ENCODE results near the gene TMEM240.
A peak's percentile ranks its signal among the peaks of the same experiment; 100 is the strongest.

The TMEM240 gene

DNA sequence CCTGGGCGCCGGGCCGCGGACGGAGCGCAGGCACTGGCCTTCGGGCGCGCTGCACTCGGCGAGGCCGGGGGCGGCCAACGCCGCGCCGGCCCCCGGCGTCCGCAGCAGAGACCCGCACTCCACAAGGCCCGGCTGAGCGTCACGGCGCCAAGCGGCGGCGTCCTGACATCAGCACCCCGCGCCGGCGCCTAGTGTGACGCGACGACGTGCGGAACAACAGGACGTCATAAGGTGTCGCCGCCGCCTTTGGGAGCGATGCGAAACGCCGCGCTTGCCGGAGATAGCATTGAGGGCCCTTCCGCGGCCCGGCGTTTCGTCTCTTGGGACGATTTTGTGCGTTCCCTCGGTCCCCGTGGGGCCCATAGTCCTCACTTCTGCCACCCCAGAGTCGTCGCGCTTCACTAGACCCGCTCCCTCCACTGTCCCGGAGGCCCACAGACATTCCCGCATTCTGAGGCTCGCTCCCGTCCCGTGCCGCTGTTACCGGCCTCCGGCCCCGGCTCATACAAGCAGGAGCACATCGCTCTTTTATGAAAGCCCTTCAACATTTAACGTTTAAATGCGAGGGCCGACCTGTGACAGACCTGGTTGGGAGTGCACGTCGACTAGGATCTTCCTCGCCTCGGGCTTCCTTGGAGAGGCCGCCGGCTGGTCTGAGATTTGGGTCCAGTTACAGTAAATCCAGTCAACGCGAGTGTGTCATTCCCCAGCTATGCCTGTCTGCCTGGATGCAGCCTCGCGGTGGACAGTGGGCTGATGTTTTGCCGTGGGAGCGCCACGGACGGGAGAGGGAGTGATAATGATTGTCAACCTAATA lies 34.5 kb upstream of the TMEM240 start, which contains the start of gene SSU72:
Gene SSU72 (minus strand): TSS at position 143 of the 817 bp plus-strand sequence. CDS start 306 bp downstream, outside the sequence.
- peak within 1 kb of the TSS; percentile 95 for H3K4me3 ChIP-seq (ENCODE audit: low read depth, low read length)
- no peak for TF ChIP-seq CTCF (IDR thresholded peaks at IDR 0.05; ENCODE audit: low read depth, low read length, missing control alignments)
- H3K27ac ChIP-seq: peak within 1 kb of the TSS; percentile 86
- in situ Hi-C loops (cut with HindIII; ENCODE audit: low pct_ligation_motif_present, low sequenced_read_pairs): no loop called here
- H3K27me3 ChIP-seq (replicated peaks): no peaks in the 10 kb centered on the region
- peak; percentile 89 for DNase-seq
- no peaks in the 10 kb centered on the region for H3K36me3 ChIP-seq (replicated peaks)

DNA sequence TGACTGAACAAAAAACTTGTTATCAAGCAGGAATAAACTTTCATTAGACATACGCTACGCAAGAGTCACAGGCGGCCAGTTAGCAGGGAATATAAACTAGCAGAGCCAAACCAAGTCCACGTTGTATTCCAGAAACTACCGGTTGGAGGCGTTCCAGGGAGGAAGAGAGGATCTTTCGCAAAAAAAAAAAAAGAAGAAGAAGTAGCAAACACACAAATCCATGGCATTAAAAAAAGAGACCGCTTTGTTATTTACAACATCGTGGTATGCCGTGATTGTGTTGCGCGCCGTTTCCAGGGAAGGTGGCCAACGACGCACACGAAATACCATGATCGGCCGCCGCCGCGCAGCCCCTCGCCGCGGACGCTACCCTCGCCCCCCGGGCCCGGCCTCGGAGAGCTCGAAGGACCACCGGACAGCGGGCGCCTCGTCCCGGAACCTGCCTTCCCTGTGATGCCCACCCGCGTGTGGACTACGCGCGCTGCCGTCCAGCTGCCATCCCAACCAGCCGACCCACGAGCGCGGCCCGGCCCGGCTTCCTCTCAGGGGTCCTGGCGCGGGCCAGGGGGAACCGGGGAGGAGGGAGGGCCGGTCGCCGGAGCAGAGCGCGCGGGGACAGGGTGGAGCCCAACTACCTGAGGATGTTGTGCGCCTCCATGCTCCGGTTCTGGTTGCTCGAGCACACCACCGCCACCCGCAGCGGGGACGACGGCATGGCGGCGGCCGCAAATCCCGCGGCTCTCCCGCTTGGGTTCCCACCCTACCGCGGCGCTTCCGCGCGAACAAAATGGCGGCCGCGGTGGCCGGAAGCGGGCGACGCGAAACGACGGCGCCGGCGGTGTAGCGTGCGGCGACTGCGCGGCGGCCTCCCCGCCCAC lies 33.7 kb upstream of the TMEM240 start:
- Histone ChIP-seq H3K36me3 (replicated peaks) (no peaks in the 10 kb centered on the region), H3K27me3 (replicated peaks) (no peaks in the 10 kb centered on the region), H3K27ac (peak overlapping the region; percentile 86), H3K4me3 (ENCODE audit: low read depth, low read length) (peak overlapping the region; percentile 95)
- DNase-seq: peak; percentile 51
- TF ChIP-seq CTCF (IDR thresholded peaks at IDR 0.05; ENCODE audit: low read depth, low read length, missing control alignments): peak; percentile 55
- in situ Hi-C loops (cut with HindIII; ENCODE audit: low pct_ligation_motif_present, low sequenced_read_pairs): no loop called here

DNA sequence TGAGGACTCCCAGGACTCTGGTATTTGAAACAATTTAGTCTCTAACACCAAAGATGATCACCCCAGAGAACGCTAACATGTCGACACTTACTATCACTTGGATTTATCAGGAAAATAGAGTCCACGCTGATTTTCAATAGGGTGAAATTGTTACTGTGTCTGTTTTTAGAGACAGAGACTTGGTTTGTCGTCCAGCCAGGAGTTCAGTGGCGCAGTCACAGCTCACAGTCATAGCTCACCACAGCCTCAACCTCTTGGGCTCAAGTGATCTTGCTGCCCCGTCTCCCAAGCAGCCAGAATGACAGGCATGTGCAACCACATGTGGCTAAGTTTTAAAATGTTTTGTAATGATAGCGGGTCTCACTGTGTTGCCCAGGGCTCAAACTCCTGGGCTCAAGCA lies 28.9 kb upstream of the TMEM240 start:
- in situ Hi-C loops (cut with HindIII; ENCODE audit: low pct_ligation_motif_present, low sequenced_read_pairs): no loop called here
- H3K27me3 ChIP-seq (replicated peaks): no peaks in the 10 kb centered on the region
- DNase-seq: no peak
- H3K27ac ChIP-seq: no peak overlapping the region
- no peak for TF ChIP-seq CTCF (IDR thresholded peaks at IDR 0.05; ENCODE audit: low read depth, low read length, missing control alignments)
- no peak overlapping the region for H3K4me3 ChIP-seq (ENCODE audit: low read depth, low read length)
- peaks cover 7% of the 10 kb centered on the region for H3K36me3 ChIP-seq (replicated peaks)

GRCh38 chr1:1567891-1568291 lies 27.5 kb upstream of the TMEM240 start:
- H3K4me3 ChIP-seq (ENCODE audit: low read depth, low read length): no peak overlapping the region
- no peaks in the 10 kb centered on the region for H3K27me3 ChIP-seq (replicated peaks)
- in situ Hi-C loops (cut with HindIII; ENCODE audit: low pct_ligation_motif_present, low sequenced_read_pairs): no loop called here
- no peak for DNase-seq
- no peak for TF ChIP-seq CTCF (IDR thresholded peaks at IDR 0.05; ENCODE audit: low read depth, low read length, missing control alignments)
- H3K36me3 ChIP-seq (replicated peaks): peaks cover 16% of the 10 kb centered on the region
- peak overlapping the region; percentile 72 for H3K27ac ChIP-seq

DNA sequence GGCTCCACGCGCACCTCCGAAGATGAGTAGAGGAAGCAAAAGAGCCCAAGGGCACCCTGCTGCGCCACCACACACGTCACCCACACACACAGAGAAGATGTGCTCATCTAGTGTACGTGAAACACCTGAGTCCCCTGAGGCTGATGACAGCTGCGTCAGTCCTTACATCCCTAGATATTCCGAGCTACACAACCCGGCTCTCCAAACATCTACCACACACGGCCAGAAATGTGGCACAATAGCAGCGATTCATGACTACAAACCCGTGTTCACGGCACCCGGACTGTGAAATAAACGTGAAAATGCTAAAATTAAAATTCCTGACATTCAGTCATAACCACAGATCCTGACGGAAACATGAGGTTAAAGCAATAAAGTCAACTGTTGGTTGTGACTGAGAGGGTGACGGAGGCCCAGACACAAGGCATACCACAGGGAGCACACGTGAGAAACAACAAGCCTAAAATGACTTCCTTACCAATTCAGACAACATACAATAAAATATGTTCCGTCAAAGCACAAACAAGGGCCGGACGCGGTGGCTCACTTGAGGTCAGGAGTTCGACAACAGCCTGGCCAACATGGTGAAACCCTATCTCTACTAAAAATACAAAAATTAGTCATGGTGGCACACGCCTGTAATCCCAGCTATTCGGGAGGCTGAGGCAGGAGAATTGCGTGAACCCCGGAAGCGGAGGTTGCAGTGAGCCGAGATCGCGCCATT lies 26.9 kb upstream of the TMEM240 start:
- no peak overlapping the region for H3K4me3 ChIP-seq (ENCODE audit: low read depth, low read length)

More for the DNA sequence above, 26.9 kb upstream of the TMEM240 start:
- Histone ChIP-seq H3K36me3 (replicated peaks) (peaks cover 20% of the 10 kb centered on the region), H3K27ac (peak overlapping the region; percentile 72), H3K27me3 (replicated peaks) (no peaks in the 10 kb centered on the region)
- in situ Hi-C loops (cut with HindIII; ENCODE audit: low pct_ligation_motif_present, low sequenced_read_pairs): no loop called here
- no peak for TF ChIP-seq CTCF (IDR thresholded peaks at IDR 0.05; ENCODE audit: low read depth, low read length, missing control alignments)
- peak; percentile 49 for DNase-seq
